Colonic mucosa (tissue), 4 donors: ENCODE results near the gene LNX1. TPM values are rescaled to one million over a fixed set of nuclear protein-coding genes. Genes with fewer than 3 reads are reported as not detected.

Source experiments
- DNase-seq: peaks from one replicate; pipeline ENCODE4 v3.0.0-alpha.2; 2020
- H3K27ac ChIP-seq: fragments of 200-600 bp; one replicate; pipeline ENCODE4 v1.8.0; 2021
- H3K27me3 ChIP-seq: fragments of 200-600 bp; one replicate; pipeline ENCODE4 v1.8.0; 2021
- H3K36me3 ChIP-seq: fragments of 200-600 bp; one replicate; pipeline ENCODE4 v1.8.0; 2021
- H3K4me1 ChIP-seq: fragments of 200-600 bp; one replicate; pipeline ENCODE4 v1.8.0; 2021; ENCODE audit warnings: mild to moderate bottlenecking
- H3K4me3 ChIP-seq: fragments of 200-600 bp; one replicate; pipeline ENCODE4 v1.8.0; 2021
- H3K9ac ChIP-seq, 2 donors: one replicate each; pipeline ENCODE4 v1.7.0; 2013; ENCODE audit warnings: control low read depth in 2 of 2, low read depth in 2 of 2, low read length in 2 of 2
- H3K9me3 ChIP-seq: fragments of 200-600 bp; one replicate; pipeline ENCODE4 v1.8.0; 2021
- intact Hi-C: fragments of 100-400 bp; cut with DNase I; formaldehyde crosslinking; loops from one replicate; pipeline ENCODE4 v1.14.1; 2022
- total RNA-seq, 2 donors: library from RNA; stranded (reverse); fragmentation: NEBNext Ultra II Directional in 1 of 2; extraction: Animal tissue kit (Norgen Biotek cat#: 25700) in 1 of 2; gene quantifications; one replicate each; pipeline ENCODE4 v1.2.1, GENCODE V29; 2021
- TF ChIP-seq, protein P1 (sequence below): fragments of 200-600 bp; IDR thresholded peaks from one replicate; pipeline ENCODE4 v1.8.0; 2022; ENCODE audit warnings: antibody characterized with exemption, mild to moderate bottlenecking
- donor health status: healthy.
- donor health status: DM: no; HTN: no; CAD: no.
- donor health status: DM: no; HTN: no; CAD: no.

LNX1 gene
- total RNA-seq, 2 donors from 2014 or later, result 9.7 to 25.0 TPM

DNA sequence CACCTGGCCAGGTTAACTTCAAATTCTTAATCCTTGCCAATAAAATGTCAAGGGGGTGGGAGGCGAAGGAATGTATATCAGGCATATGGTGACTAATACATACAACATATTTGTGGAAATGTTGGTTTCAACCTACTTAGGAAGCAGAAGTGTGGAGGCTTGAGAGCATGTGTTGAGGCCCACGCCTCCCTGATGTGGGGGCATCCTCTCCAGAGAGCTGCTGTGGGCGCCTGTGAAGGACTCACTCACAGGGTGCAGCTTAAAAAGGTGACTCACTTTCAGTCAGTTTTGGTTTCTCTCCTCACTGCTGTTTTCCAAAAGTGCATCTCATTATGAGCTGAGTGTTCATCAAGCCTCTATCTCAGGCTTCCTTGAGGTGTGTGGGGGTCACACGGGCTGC is 27.5 kb downstream of the LNX1 start:
- intact Hi-C loops, result no loop called here
- no peaks in the 10 kb centered on the region for H3K36me3 ChIP-seq
- no peaks in the 10 kb centered on the region for H3K4me1 ChIP-seq
- H3K4me3 ChIP-seq, result no peak overlapping the region
- no peak for DNase-seq
- H3K27me3 ChIP-seq, result no peaks in the 10 kb centered on the region
- TF ChIP-seq, protein P1, sequence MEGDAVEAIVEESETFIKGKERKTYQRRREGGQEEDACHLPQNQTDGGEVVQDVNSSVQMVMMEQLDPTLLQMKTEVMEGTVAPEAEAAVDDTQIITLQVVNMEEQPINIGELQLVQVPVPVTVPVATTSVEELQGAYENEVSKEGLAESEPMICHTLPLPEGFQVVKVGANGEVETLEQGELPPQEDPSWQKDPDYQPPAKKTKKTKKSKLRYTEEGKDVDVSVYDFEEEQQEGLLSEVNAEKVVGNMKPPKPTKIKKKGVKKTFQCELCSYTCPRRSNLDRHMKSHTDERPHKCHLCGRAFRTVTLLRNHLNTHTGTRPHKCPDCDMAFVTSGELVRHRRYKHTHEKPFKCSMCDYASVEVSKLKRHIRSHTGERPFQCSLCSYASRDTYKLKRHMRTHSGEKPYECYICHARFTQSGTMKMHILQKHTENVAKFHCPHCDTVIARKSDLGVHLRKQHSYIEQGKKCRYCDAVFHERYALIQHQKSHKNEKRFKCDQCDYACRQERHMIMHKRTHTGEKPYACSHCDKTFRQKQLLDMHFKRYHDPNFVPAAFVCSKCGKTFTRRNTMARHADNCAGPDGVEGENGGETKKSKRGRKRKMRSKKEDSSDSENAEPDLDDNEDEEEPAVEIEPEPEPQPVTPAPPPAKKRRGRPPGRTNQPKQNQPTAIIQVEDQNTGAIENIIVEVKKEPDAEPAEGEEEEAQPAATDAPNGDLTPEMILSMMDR, result no peak
- H3K9me3 ChIP-seq, result no peaks in the 10 kb centered on the region
- H3K9ac ChIP-seq, result no peak overlapping the region
- H3K27ac ChIP-seq, result no peak overlapping the region

DNA sequence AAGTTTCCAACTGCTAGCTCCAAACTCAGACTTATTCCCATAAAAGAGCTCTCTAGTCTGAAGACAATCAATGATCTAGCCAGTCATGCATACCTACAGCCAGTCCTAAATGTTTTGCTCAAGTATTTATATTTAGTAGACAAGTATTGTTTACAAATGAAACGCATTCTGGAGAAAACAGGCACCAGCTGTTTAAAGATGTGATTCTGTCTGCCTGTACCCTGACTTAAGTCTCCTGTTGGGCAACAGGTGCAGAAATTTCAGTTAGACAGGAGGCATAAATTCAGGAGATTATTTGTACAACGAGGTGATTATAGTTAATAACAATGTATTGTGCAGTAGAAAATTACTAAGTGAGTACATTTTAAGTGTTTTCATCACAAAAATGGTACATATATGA is 28.9 kb downstream of the LNX1 start:
- Histone ChIP-seq H3K4me3 (no peak overlapping the region), H3K27me3 (no peaks in the 10 kb centered on the region), H3K36me3 (no peaks in the 10 kb centered on the region), H3K27ac (no peak overlapping the region), H3K4me1 (no peaks in the 10 kb centered on the region), H3K9me3 (no peaks in the 10 kb centered on the region), H3K9ac (no peak overlapping the region)
- no peak for DNase-seq
- intact Hi-C loops, result no loop called here
- TF ChIP-seq, protein P1, result no peak

DNA sequence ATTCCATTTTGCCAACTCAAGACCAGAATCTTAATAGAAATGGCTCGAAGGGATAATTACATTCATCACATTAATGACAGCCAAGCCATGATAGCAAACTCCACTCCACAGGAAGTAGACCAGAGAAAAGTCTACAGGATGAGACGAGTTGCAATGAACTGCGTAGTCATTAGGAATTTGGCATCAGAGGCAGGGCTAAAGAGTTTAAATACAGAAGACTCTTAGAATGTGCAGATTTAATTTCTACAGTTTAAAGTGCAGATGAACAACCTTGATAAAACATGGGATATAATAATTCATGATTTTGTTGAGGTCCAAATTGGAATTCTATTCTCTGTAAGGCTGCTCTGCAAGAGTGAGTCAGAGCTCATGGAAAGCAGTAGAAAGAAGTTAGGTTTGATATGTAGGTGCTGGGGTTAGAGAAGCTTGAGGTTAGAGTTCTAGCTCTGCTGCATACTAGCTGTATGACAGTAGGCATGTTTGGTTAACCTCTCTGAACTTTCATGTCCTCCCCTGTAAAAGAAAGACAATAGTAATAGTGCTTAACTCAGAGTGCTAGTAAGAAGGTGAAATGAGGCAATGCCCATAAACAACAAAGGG is 32.2 kb downstream of the LNX1 start:
- intact Hi-C loops, result loop anchor here (10.0 kb wide), 1 partner anchor 64 kb away; no protein-coding TSS in a partner anchor
- Histone ChIP-seq H3K36me3 (no peaks in the 10 kb centered on the region), H3K9ac (no peak overlapping the region), H3K9me3 (no peaks in the 10 kb centered on the region), H3K27ac (no peak overlapping the region), H3K4me3 (no peak overlapping the region), H3K27me3 (no peaks in the 10 kb centered on the region), H3K4me1 (no peaks in the 10 kb centered on the region)
- DNase-seq, result no peak
- TF ChIP-seq, protein P1, result no peak

DNA sequence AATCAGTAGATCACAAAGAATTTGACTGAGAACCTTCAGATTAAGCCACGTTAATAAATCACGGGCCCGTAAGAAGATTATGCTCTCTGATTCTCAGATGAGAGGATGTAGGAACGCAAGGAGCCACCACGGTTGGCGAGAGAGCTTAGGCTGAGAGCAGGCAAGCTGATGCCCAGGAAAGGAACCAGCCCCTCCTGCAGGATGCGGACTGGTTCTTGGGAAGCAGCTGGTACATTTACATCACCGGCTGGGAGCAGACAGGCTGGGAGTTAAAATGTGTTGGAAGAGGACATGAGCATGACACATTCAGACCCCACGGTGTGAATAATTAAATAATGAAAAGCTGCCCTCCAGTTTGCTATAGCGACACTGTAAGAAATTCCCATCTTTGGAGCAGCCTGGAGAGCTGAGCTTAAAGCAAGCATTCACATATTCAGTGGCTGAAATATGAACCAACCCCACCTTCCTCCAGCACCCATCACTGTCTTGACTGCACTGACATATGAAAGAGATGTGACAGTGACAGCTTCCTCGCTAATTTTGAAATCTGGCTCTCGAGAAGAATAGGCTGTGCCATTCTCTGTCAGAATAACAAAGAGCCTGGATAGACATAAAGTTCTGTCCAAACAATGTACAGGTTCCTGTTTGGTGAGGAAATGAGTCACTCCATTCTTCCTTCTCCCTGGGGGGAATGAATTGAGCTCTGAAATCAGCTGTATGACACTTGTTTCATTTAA is 33.1 kb downstream of the LNX1 start:
- H3K4me1 ChIP-seq, result no peaks in the 10 kb centered on the region
- intact Hi-C loops, result loop anchor here (10.0 kb wide), 1 partner anchor 63 kb away; no protein-coding TSS in a partner anchor
- TF ChIP-seq, protein P1, result no peak
- H3K27me3 ChIP-seq, result no peaks in the 10 kb centered on the region
- H3K9me3 ChIP-seq, result no peaks in the 10 kb centered on the region
- DNase-seq, result no peak
- no peak overlapping the region for H3K9ac ChIP-seq
- no peak overlapping the region for H3K4me3 ChIP-seq
- H3K27ac ChIP-seq, result no peak overlapping the region
- no peaks in the 10 kb centered on the region for H3K36me3 ChIP-seq

DNA sequence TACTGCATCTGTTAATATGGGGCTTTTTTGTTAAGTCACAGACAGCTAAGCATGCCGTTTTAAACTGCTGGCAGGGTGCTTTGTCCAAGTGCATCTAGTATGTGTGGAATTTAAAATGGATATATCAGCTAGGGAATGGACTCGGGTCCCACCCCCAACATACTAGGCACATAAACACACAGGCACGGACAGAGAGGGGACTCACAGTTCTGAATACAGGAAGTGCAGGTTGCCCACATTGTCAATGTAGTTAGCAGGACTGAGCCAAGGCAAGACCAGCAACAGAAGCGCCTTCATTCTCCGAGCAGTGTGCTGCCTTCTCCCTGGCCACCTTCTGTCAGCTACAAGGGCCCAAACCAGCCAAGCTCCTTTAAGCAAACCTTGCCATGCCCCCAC is 33.6 kb downstream of the LNX1 start:
- Histone ChIP-seq H3K9ac (no peak overlapping the region), H3K27me3 (no peaks in the 10 kb centered on the region), H3K9me3 (no peaks in the 10 kb centered on the region), H3K4me1 (no peaks in the 10 kb centered on the region), H3K36me3 (no peaks in the 10 kb centered on the region), H3K27ac (no peak overlapping the region), H3K4me3 (no peak overlapping the region)
- DNase-seq, result no peak
- TF ChIP-seq, protein P1, result no peak
- intact Hi-C loops, result loop anchor here (10.0 kb wide), 1 partner anchor 63 kb away; no protein-coding TSS in a partner anchor
